GM23248 (cell line): ENCODE data around the gene KCNAB1.

ENCODE experiments used
- EZH2 ChIP-seq: fragments of 200-600 bp; sonication (generic); IDR thresholded peaks from 2 replicates; pipeline ENCODE4 v1.6.1; 2018; ENCODE audit warnings: antibody characterized with exemption, mild to moderate bottlenecking; ENCODE audit not compliant: insufficient read depth, poor library complexity, severe bottlenecking
- EZH2phosphoT487 ChIP-seq: fragments of 200-600 bp; sonication (generic); IDR thresholded peaks from 2 replicates; pipeline ENCODE4 v1.6.1; 2018; ENCODE audit warnings: antibody characterized with exemption, moderate library complexity, mild to moderate bottlenecking, low read depth; ENCODE audit not compliant: insufficient read depth

- TF ChIP-seq EZH2phosphoT487 (no peak), EZH2 (no peak)
Observed at GRCh38 chr3:156332304-156332703, 211.9 kb downstream of the KCNAB1 start.
